Measurements from ENCODE around the gene EVA1B.

DNA sequence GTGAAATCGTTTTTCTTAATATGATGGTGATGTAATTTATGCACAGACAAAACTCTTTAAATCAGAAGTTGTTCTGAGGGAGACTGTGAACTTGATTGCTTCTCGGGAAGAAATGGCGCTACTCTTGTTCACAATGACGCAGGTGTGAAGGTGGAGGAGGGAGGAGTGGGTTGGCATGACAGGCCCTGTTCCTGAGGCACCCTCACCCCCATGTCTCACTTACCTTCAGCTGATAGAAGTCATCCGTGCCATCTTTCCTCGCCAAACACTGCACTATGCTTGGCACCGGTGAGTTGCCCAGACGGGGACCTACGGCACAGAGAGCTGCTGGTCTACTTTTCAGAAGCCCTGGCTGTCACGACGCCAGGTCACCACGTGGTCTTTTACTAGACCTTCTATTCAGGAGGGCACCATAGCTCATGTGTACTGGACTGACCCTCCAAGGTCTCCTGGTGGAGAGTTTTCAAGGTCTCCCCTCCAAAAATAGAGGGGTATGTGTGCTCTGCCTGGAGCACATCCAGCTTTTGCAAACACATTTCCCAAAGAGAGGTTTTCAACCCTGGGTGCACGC lies 35.2 kb upstream of the EVA1B start:
- TF ChIP-seq ZNF274 (IDR thresholded peaks at IDR 0.05; ENCODE audit: low read depth, low read length) = no peak
- no peak for TF ChIP-seq YY1 (IDR thresholded peaks at IDR 0.05; ENCODE audit: insufficient read depth, insufficient read length)

Measured in NT2/D1 (cell line).